DND-41 (cell line): ENCODE data around the gene POLN.

ENCODE experiments used
- ATAC-seq: fragments of 200-7000 bp; cut with Tn5 transposase; 3 replicates; pipeline ENCODE4 v1.9.1; 2021; ENCODE audit warnings: low read depth; ENCODE audit not compliant: insufficient read depth
- DNase-seq: peaks from one replicate; pipeline ENCODE4 v3.0.0-alpha.2; 2020
- H2AFZ ChIP-seq: 2 replicates; pipeline ENCODE4 v1.6.0; 2012; ENCODE audit warnings: low read depth, low read length
- H3K27ac ChIP-seq: 2 replicates; pipeline ENCODE4 v1.5.1; 2012; ENCODE audit warnings: low read length, inconsistent platforms
- H3K27me3 ChIP-seq: fragments of 200-600 bp; sonication (generic); 2 replicates; pipeline ENCODE4 v1.6.0; 2012; ENCODE audit warnings: low read length, mild to moderate bottlenecking, inconsistent platforms; ENCODE audit not compliant: insufficient read depth, poor library complexity
- H3K36me3 ChIP-seq: 2 replicates; pipeline ENCODE4 v1.5.1; 2012; ENCODE audit warnings: low read length, inconsistent platforms; ENCODE audit not compliant: insufficient read depth
- H3K4me1 ChIP-seq: 2 replicates; pipeline ENCODE4 v1.5.1; 2012; ENCODE audit warnings: mild to moderate bottlenecking, low read length; ENCODE audit not compliant: insufficient read depth
- H3K4me2 ChIP-seq: 2 replicates; pipeline ENCODE4 v1.6.0; 2012; ENCODE audit warnings: mild to moderate bottlenecking, moderate library complexity, low read length, inconsistent platforms; ENCODE audit not compliant: insufficient read depth
- H3K4me3 ChIP-seq, 2 experiments: fragments of 200-600 bp in 1 of 2; shearing (Covaris generic) in 1 of 2; 2 replicates each; pipeline ENCODE4 v1.5.1; 2012 to 2016; ENCODE audit warnings: inconsistent platforms in 2 of 2, low read length in 2 of 2, mild to moderate bottlenecking in 2 of 2, low read depth in 1 of 2, moderate library complexity in 1 of 2
- H3K79me2 ChIP-seq: 2 replicates; pipeline ENCODE4 v1.6.0; 2012; ENCODE audit warnings: low read length, inconsistent platforms; ENCODE audit not compliant: insufficient read depth
- H3K9ac ChIP-seq: 2 replicates; pipeline ENCODE4 v1.6.0; 2012; ENCODE audit warnings: low read depth, mild to moderate bottlenecking, inconsistent platforms, low read length, moderate library complexity
- H3K9me3 ChIP-seq: 2 replicates; pipeline ENCODE4 v1.5.1; 2012; ENCODE audit warnings: low read length, moderate library complexity, mild to moderate bottlenecking, inconsistent platforms; ENCODE audit not compliant: insufficient read depth, severe bottlenecking
- H4K20me1 ChIP-seq: 2 replicates; pipeline ENCODE4 v1.6.0; 2012; ENCODE audit warnings: low read length; ENCODE audit not compliant: insufficient read depth
- EZH2 ChIP-seq: IDR thresholded peaks from 3 replicates; pipeline ENCODE4 v1.6.1; 2012; ENCODE audit warnings: borderline replicate concordance, low read depth, mild to moderate bottlenecking, moderate library complexity, low read length, inconsistent platforms; ENCODE audit not compliant: severe bottlenecking
- TF ChIP-seq, protein P1 (sequence below): IDR thresholded peaks from 2 replicates; pipeline ENCODE4 v1.5.1; 2012; ENCODE audit warnings: borderline replicate concordance, low read length, moderate library complexity, mild to moderate bottlenecking; ENCODE audit not compliant: poor library complexity, severe bottlenecking; ENCODE audit errors: extremely low read depth

The POLN gene

GRCh38 chr4:2073808-2074481, 168.0 kb downstream of the POLN start:
- no peaks in the 10 kb centered on the region for H3K36me3 ChIP-seq
- DNase-seq: no peak
- TF ChIP-seq EZH2: no peak
- TF ChIP-seq, protein P1, sequence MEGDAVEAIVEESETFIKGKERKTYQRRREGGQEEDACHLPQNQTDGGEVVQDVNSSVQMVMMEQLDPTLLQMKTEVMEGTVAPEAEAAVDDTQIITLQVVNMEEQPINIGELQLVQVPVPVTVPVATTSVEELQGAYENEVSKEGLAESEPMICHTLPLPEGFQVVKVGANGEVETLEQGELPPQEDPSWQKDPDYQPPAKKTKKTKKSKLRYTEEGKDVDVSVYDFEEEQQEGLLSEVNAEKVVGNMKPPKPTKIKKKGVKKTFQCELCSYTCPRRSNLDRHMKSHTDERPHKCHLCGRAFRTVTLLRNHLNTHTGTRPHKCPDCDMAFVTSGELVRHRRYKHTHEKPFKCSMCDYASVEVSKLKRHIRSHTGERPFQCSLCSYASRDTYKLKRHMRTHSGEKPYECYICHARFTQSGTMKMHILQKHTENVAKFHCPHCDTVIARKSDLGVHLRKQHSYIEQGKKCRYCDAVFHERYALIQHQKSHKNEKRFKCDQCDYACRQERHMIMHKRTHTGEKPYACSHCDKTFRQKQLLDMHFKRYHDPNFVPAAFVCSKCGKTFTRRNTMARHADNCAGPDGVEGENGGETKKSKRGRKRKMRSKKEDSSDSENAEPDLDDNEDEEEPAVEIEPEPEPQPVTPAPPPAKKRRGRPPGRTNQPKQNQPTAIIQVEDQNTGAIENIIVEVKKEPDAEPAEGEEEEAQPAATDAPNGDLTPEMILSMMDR: no peak
- no peaks in the 10 kb centered on the region for H3K9me3 ChIP-seq
- no peak overlapping the region for H3K27ac ChIP-seq
- no peak overlapping the region for H2AFZ ChIP-seq
- H3K4me2 ChIP-seq: no peak overlapping the region
- H3K4me3 ChIP-seq: no peak overlapping the region
- no peaks in the 10 kb centered on the region for H3K79me2 ChIP-seq
- H3K9ac ChIP-seq: no peak overlapping the region
- H3K4me1 ChIP-seq: no peaks in the 10 kb centered on the region
- H3K27me3 ChIP-seq: no peaks in the 10 kb centered on the region
- H4K20me1 ChIP-seq: 0 out of 2 replicates have a peak, but pooled peaks cover 6% of the 10 kb centered on the region
- no peak for ATAC-seq

- no peak overlapping the region for H3K9ac ChIP-seq
- H2AFZ ChIP-seq: no peak overlapping the region
- H3K27ac ChIP-seq: no peak overlapping the region
- peaks cover 6% of the 10 kb centered on the region; the same call in 1 of the 2 replicates for H4K20me1 ChIP-seq
- TF ChIP-seq, protein P1: no peak
- TF ChIP-seq EZH2: no peak
- ATAC-seq (no peak), DNase-seq (no peak)
- no peaks in the 10 kb centered on the region for H3K4me1 ChIP-seq
- no peak overlapping the region for H3K4me2 ChIP-seq
- H3K79me2 ChIP-seq: no peaks in the 10 kb centered on the region
- H3K9me3 ChIP-seq: no peaks in the 10 kb centered on the region
- H3K4me3 ChIP-seq: no peak overlapping the region
- H3K36me3 ChIP-seq: no peaks in the 10 kb centered on the region
- no peaks in the 10 kb centered on the region for H3K27me3 ChIP-seq
Observed at GRCh38 chr4:2072971-2073807, 168.7 kb downstream of the POLN start.

DNA sequence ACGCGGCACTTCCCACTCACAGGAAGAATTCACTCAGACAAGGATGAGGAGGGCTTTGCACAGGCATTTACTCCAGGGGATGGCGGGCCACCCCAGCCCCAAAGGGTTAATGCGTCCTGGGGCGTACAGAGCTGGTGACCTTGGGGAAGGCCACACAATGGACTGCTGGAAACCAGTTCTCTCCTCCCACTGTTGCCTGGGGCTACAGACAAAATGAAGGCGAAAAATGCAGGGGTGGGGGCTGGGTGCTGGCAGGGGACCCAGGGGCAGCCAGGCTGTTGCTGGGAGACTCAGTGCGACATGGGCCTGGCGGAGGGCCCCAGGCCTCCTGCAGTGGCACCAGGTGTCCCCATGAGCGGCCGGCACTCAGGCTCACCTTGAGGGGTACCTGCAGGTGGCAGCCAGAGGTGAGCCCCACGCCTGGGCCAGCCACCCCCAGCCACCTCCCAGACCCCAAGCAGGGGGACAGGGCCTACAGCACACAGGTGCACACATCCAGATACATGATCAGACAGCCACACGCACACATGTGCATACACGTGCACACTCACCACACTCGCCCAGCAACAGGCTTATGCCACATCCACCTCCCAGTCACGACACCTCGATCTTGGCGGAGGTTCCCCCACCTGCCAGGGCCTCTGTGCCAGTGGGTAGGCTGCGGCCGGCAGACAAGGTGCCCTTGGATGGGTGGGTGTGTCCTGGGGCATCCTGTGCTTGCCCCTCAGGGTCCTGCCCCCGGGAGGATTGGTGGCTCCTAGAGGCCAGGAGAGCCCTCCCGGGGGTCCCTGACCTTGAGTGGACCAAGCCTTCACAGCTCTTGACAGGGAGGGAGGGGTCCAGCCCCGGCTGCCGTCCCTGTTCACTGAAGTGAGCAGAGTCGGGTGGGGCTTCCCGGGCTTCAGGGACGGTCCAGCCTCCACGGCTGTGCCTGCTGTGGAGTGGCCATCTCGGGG, 169.7 kb downstream of the POLN start:
- peaks cover 4% of the 10 kb centered on the region; the same call in 1 of the 2 replicates for H4K20me1 ChIP-seq
- H3K27ac ChIP-seq: no peak overlapping the region
- no peaks in the 10 kb centered on the region for H3K79me2 ChIP-seq
- DNase-seq (no peak), ATAC-seq (no peak)
- no peaks in the 10 kb centered on the region for H3K27me3 ChIP-seq
- H3K4me2 ChIP-seq: no peak overlapping the region
- TF ChIP-seq, protein P1: no peak
- no peak for TF ChIP-seq EZH2
- H3K4me3 ChIP-seq: no peak overlapping the region
- no peaks in the 10 kb centered on the region for H3K9me3 ChIP-seq
- no peak overlapping the region for H3K9ac ChIP-seq
- no peak overlapping the region for H2AFZ ChIP-seq
- H3K4me1 ChIP-seq: no peaks in the 10 kb centered on the region
- H3K36me3 ChIP-seq: no peaks in the 10 kb centered on the region
